Measurements from ENCODE around the gene PRKCE. TPM values are rescaled to one million over a fixed set of nuclear protein-coding genes. Genes with fewer than 3 reads are reported as not detected.

The PRKCE gene
- total RNA-seq, 2 donors from 2014 or later, result 7.2 to 25.4 TPM

- no peak overlapping the region for H3K27ac ChIP-seq
- intact Hi-C loops (cut with DNase I), result no loop called here
- TF ChIP-seq POLR2A (IDR thresholded peaks at IDR 0.05) (no peak), CTCF (IDR thresholded peaks at IDR 0.05) (no peak), POLR2AphosphoS5 (IDR thresholded peaks at IDR 0.05) (no peak)
- no peaks in the 10 kb centered on the region for H3K4me1 ChIP-seq (replicated peaks)
- 82% methylated on average over 3 of the region's 3 CpGs for WGBS
- H3K36me3 ChIP-seq, result no peaks in the 10 kb centered on the region
- DNase-seq (ENCODE audit: low spot score), result no peak
- H3K27me3 ChIP-seq (replicated peaks; ENCODE audit: insufficient read depth), result no peaks in the 10 kb centered on the region
- H3K4me3 ChIP-seq, result no peak overlapping the region
- no peaks in the 10 kb centered on the region for H3K9me3 ChIP-seq
These were observed 272.2 kb downstream of the PRKCE start for GRCh38 chr2:45923701-45924100.

DNA sequence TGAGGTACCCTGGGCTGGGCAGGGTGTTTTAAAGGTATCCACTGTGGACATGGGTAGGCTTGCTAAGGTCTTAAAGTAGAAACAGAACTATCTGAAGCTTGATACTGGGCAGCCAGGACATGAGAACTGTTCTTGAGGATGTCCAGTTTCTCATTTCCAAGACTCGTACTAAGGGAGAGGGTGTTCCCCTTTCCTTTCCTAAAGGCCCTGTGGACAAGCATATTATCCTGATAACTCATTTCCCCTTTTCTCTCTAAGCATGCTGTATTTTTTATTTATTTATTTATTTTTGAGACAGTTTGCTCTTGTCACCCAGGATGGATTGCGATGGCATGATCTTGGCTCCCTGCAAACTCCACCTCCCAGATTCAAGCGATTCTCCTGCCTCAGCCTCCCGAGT is 273.6 kb downstream of the PRKCE start:
- no peaks in the 10 kb centered on the region for H3K27me3 ChIP-seq (replicated peaks; ENCODE audit: insufficient read depth)
- WGBS, result 93% methylated on average over 4 of the region's 4 CpGs
- H3K4me3 ChIP-seq, result no peak overlapping the region
- no peak for DNase-seq (ENCODE audit: low spot score)
- no peaks in the 10 kb centered on the region for H3K4me1 ChIP-seq (replicated peaks)
- intact Hi-C loops (cut with DNase I), result no loop called here
- H3K9me3 ChIP-seq, result no peaks in the 10 kb centered on the region
- H3K27ac ChIP-seq, result no peak overlapping the region
- H3K36me3 ChIP-seq, result no peaks in the 10 kb centered on the region
- TF ChIP-seq CTCF (IDR thresholded peaks at IDR 0.05) (no peak), POLR2AphosphoS5 (IDR thresholded peaks at IDR 0.05) (no peak), POLR2A (IDR thresholded peaks at IDR 0.05) (no peak)

DNA sequence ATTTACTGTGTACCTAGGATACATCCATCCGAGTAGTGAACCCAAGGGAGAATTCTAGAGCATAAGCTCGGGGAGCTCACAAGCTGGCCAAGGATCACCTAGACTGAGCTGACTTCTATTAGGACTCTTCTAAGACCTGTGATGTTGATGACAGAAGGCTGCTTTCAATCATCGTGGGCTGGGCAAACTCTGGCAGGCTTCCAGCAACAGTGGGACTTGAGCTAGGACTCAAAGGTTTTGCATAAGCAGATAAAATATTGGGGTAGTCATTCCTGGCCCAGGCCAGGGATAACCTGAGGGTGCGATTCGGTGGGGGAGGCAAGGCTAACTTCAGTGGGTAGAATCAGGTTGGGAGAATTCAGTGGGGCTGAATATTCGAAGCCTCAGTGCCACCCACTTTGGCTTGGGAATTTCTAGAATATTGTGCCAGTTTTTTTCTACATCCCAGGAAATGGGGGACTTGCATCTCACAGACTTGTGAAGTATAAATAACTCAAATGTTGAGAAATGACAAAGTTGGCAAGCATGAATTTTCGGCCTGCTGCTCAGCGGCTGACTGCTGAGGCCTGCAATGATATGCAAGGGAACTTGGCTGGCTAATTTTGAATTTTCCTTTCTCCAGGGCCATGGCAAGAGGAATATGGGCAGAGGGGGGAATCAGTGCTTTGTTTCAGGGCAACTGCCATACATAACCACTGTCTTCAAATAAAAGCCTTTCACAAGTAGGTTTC is 274.3 kb downstream of the PRKCE start:
- WGBS, result 88% methylated on average over 8 of the region's 8 CpGs
- intact Hi-C loops (cut with DNase I), result no loop called here
- Histone ChIP-seq H3K36me3 (no peaks in the 10 kb centered on the region), H3K27ac (no peak overlapping the region), H3K9me3 (no peaks in the 10 kb centered on the region), H3K27me3 (replicated peaks; ENCODE audit: insufficient read depth) (no peaks in the 10 kb centered on the region), H3K4me1 (replicated peaks) (no peaks in the 10 kb centered on the region), H3K4me3 (no peak overlapping the region)
- DNase-seq (ENCODE audit: low spot score), result no peak
- TF ChIP-seq POLR2AphosphoS5 (IDR thresholded peaks at IDR 0.05), result no peak
- TF ChIP-seq POLR2A (IDR thresholded peaks at IDR 0.05), result no peak
- TF ChIP-seq CTCF (IDR thresholded peaks at IDR 0.05), result no peak

DNA sequence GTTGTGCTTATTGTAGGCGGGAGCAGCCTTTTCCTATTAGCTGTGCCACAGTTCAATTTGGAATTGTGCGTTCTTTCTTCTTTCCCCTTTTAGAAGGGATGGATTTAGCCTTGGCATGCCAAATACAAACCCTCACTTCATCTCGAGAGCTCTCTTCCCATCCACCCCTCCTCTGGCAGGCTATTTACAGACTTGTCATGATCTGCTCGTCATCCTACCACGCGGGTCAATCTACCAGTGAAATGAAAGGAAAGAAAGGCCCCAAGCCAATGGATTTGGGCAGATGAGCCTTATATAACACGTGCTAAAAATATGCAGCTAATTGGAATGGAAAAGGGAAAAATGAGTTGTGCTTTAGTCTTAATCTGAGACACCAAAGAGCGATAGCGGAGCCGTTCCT is 277.5 kb downstream of the PRKCE start:
- 90% methylated on average over 10 of the region's 10 CpGs for WGBS

More for the DNA sequence above, 277.5 kb downstream of the PRKCE start:
- intact Hi-C loops (cut with DNase I), result no loop called here
- Histone ChIP-seq H3K27me3 (replicated peaks; ENCODE audit: insufficient read depth) (no peaks in the 10 kb centered on the region), H3K4me1 (replicated peaks) (no peaks in the 10 kb centered on the region), H3K9me3 (no peaks in the 10 kb centered on the region), H3K36me3 (no peaks in the 10 kb centered on the region), H3K27ac (no peak overlapping the region), H3K4me3 (no peak overlapping the region)
- DNase-seq (ENCODE audit: low spot score), result no peak
- TF ChIP-seq POLR2AphosphoS5 (IDR thresholded peaks at IDR 0.05), result no peak
- no peak for TF ChIP-seq CTCF (IDR thresholded peaks at IDR 0.05)
- no peak for TF ChIP-seq POLR2A (IDR thresholded peaks at IDR 0.05)
